Measurements from ENCODE around the gene PRX. TPM values are rescaled to one million over a fixed set of nuclear protein-coding genes. Genes with fewer than 3 reads are reported as not detected.
A peak's percentile ranks its signal among the peaks of the same experiment; 100 is the strongest.

PRX gene
- total and polyA plus RNA-seq, 2 of the 13 experiments (the other 11 are each of a cell fraction or from before 2014, with no cell fraction given), result 0.66 TPM

GRCh38 chr19:40443131-40443999 lies 30.2 kb upstream of the PRX start (continued):
- TF ChIP-seq ATF7 (IDR thresholded peaks at IDR 0.05) (no peak), ATF7 (CRISPR knock-in tag; IDR thresholded peaks at IDR 0.05) (no peak), TSC22D2 (CRISPR knock-in tag; IDR thresholded peaks at IDR 0.05; ENCODE audit: borderline replicate concordance) (no peak), MZF1 (CRISPR knock-in tag; IDR thresholded peaks at IDR 0.05; ENCODE audit: borderline replicate concordance) (no peak), NR2F6 (IDR thresholded peaks at IDR 0.05) (peak; percentile 31; the same call in 1 of the 2 replicates), NR2F6 (CRISPR knock-in tag; IDR thresholded peaks at IDR 0.05) (peak; percentile 45; the same call in 1 of the 2 replicates), ZNF790 (CRISPR knock-in tag; IDR thresholded peaks at IDR 0.05; ENCODE audit: borderline replicate concordance) (no peak; the same call in 1 of the 2 replicates), WIZ (CRISPR knock-in tag; IDR thresholded peaks at IDR 0.05) (no peak), ZNF747 (CRISPR knock-in tag; IDR thresholded peaks at IDR 0.05; ENCODE audit: borderline replicate concordance) (0 out of 2 replicates have a peak, but pooled peaks have one; percentile 37), CSRNP1 (CRISPR knock-in tag; IDR thresholded peaks at IDR 0.05) (no peak), PATZ1 (CRISPR knock-in tag; IDR thresholded peaks at IDR 0.05) (peak; percentile 87), ZNF678 (CRISPR knock-in tag; IDR thresholded peaks at IDR 0.05) (no peak), POGZ (CRISPR knock-in tag; IDR thresholded peaks at IDR 0.05) (no peak), PTBP1 (IDR thresholded peaks at IDR 0.05; ENCODE audit: low read depth, low read length, poor library complexity, severe bottlenecking) (no peak), CC2D1A (CRISPR knock-in tag; IDR thresholded peaks at IDR 0.05) (no peak), KDM1A (CRISPR knock-in tag; IDR thresholded peaks at IDR 0.05) (no peak), ZNF615 (CRISPR knock-in tag; IDR thresholded peaks at IDR 0.05; ENCODE audit: borderline replicate concordance) (no peak), ZNF639 (CRISPR knock-in tag; conservative IDR thresholded peaks at IDR 0.05) (peak; percentile 81; the same call in 1 of the 2 replicates), ZNF572 (CRISPR knock-in tag; IDR thresholded peaks at IDR 0.05) (no peak), IRX3 (CRISPR knock-in tag; IDR thresholded peaks at IDR 0.05; ENCODE audit: borderline replicate concordance, low read depth) (no peak), IKZF1 (IDR thresholded peaks at IDR 0.05) (no peak), ZMYM4 (CRISPR knock-in tag; IDR thresholded peaks at IDR 0.05) (peak; percentile 58)
- TF ChIP-seq, protein P1, sequence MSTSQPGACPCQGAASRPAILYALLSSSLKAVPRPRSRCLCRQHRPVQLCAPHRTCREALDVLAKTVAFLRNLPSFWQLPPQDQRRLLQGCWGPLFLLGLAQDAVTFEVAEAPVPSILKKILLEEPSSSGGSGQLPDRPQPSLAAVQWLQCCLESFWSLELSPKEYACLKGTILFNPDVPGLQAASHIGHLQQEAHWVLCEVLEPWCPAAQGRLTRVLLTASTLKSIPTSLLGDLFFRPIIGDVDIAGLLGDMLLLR (CRISPR knock-in tag; IDR thresholded peaks at IDR 0.05), result no peak; the same call in 1 of the 2 replicates
- TF ChIP-seq, protein P2, sequence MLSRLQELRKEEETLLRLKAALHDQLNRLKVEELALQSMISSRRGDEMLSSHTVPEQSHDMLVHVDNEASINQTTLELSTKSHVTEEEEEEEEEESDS (CRISPR knock-in tag; IDR thresholded peaks at IDR 0.05; ENCODE audit: borderline replicate concordance), result no peak
- TF ChIP-seq, protein P3, sequence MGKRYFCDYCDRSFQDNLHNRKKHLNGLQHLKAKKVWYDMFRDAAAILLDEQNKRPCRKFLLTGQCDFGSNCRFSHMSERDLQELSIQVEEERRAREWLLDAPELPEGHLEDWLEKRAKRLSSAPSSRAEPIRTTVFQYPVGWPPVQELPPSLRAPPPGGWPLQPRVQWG (CRISPR knock-in tag; IDR thresholded peaks at IDR 0.05; ENCODE audit: borderline replicate concordance, low read depth), result no peak

Data from HepG2 (cell line).